Tibial artery (tissue), 4 donors: ENCODE results near the gene ACTL6A.

Source experiments
- DNase-seq, 2 donors: peaks; one replicate each; pipeline ENCODE4 v3.0.0-alpha.2; 2019
- H3K27ac ChIP-seq, 2 donors: fragments of 200-600 bp; sonication (generic) in 1 of 2; 1 replicate in 1 of 2; 2 replicates in 1 of 2; pipeline ENCODE4 v1.5.1; 2018 to 2019; ENCODE audit warnings: mild to moderate bottlenecking in 1 of 2
- H3K27me3 ChIP-seq, 2 donors: fragments of 200-600 bp; sonication (generic) in 1 of 2; one replicate each; pipeline versions ENCODE4 v1.5.1 to v1.6.0; 2016 to 2019
- H3K36me3 ChIP-seq, 3 donors: fragments of 200-600 bp; sonication (generic) in 2 of 3; one replicate each; pipeline ENCODE4 v1.5.1; 2016 to 2019; ENCODE audit warnings: mild to moderate bottlenecking in 2 of 3
- H3K4me1 ChIP-seq, 4 donors: fragments of 200-600 bp; sonication (generic) in 2 of 4; 1 replicate in 3 of 4; 2 replicates in 1 of 4; pipeline ENCODE4 v1.5.1; 2016 to 2019
- H3K4me3 ChIP-seq, 2 donors: fragments of 200-600 bp; sonication (generic) in 1 of 2; 1 replicate in 1 of 2; 2 replicates in 1 of 2; pipeline ENCODE4 v1.5.1; 2018 to 2019; ENCODE audit warnings: mild to moderate bottlenecking in 2 of 2
- H3K9me3 ChIP-seq, 3 donors: fragments of 200-600 bp; sonication (generic) in 1 of 3; one replicate each; pipeline ENCODE4 v1.5.1; 2016 to 2019
- CTCF ChIP-seq, 2 experiments: fragments of 200-600 bp in 1 of 2; fragments of 450-650 bp in 1 of 2; IDR thresholded peaks; one replicate each; pipeline ENCODE4 v1.5.1; 2017 to 2019; ENCODE audit warnings: antibody characterized with exemption in 2 of 2, mild to moderate bottlenecking in 1 of 2, moderate library complexity in 1 of 2
- intact Hi-C: fragments of 100-400 bp; cut with DNase I; formaldehyde crosslinking; loops from one replicate; pipeline ENCODE4 v1.15.0; 2023; ENCODE audit warnings: low total_unique reads

Gene ACTL6A

GRCh38 chr3:179622023-179622422, 59.3 kb downstream of the ACTL6A start:
- H3K4me1 ChIP-seq = no peaks in the 10 kb centered on the region
- intact Hi-C loops = no loop called here
- no peak for TF ChIP-seq CTCF (IDR thresholded peaks at IDR 0.05)
- no peaks in the 10 kb centered on the region for H3K27me3 ChIP-seq
- H3K9me3 ChIP-seq = no peaks in the 10 kb centered on the region
- peaks cover 61 to 69% (median 64%) of the 10 kb centered on the region in 3 donors for H3K36me3 ChIP-seq
- DNase-seq = no peak
- H3K27ac ChIP-seq = no peak overlapping the region
- no peak overlapping the region for H3K4me3 ChIP-seq

GRCh38 chr3:179624451-179624850, 61.7 kb downstream of the ACTL6A start:
- intact Hi-C loops = no loop called here
- Histone ChIP-seq H3K4me1 (no peaks in the 10 kb centered on the region), H3K4me3 (no peak overlapping the region), H3K36me3 (peaks cover 45 to 47% (median 47%) of the 10 kb centered on the region in 3 donors), H3K27ac (no peak overlapping the region), H3K9me3 (no peaks in the 10 kb centered on the region), H3K27me3 (no peaks in the 10 kb centered on the region)
- no peak for TF ChIP-seq CTCF (IDR thresholded peaks at IDR 0.05)
- no peak for DNase-seq

GRCh38 chr3:179630753-179631451, 68.2 kb downstream of the ACTL6A start:
- TF ChIP-seq CTCF (IDR thresholded peaks at IDR 0.05) = no peak
- no peak for DNase-seq
- Histone ChIP-seq H3K36me3 (peaks cover 0 to 1% (median 0%) of the 10 kb centered on the region in 3 donors), H3K4me3 (no peak overlapping the region), H3K9me3 (no peaks in the 10 kb centered on the region), H3K27me3 (no peaks in the 10 kb centered on the region), H3K27ac (no peak overlapping the region), H3K4me1 (no peaks in the 10 kb centered on the region)
- intact Hi-C loops = no loop called here
